Measurements from ENCODE around the gene PHOSPHO1. TPM values are rescaled to one million over a fixed set of nuclear protein-coding genes. Genes with fewer than 3 reads are reported as not detected.
A peak's percentile ranks its signal among the peaks of the same experiment; 100 is the strongest.

The PHOSPHO1 gene
- total and polyA plus RNA-seq, 3 experiments from 2014 or later, result 0.91 TPM; not detected in 2

DNA sequence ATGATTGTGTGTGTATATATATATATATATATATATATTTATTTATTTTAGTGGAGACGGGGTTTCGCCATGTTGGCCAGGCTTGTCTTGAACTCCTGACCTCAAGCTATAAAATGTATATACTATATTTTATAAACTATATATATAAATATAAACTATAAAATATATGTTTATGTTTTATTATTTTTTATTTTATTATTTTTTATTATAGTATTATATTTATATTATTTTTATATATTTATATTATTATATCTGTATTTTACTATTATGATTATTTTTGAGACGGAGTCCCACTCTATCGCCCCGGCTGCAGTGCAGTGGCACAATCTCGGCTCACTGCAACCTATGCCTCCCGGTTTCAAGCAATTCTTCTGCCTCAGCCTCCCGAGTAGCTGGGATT, 10.5 kb upstream of the PHOSPHO1 start:
- Mint-ChIP-seq H3K9me3 (no peaks in the 10 kb centered on the region), H3K4me3 (no peak overlapping the region), H3K27ac (no peak overlapping the region), H3K36me3 (no peaks in the 10 kb centered on the region), H3K4me1 (no peaks in the 10 kb centered on the region), H3K27me3 (peaks cover 8 to 11% of the 10 kb centered on the region in 2 donors)
- Histone ChIP-seq H3K36me3 (ENCODE audit: insufficient read depth, low read length) (no peaks in the 10 kb centered on the region), H3K4me3 (ENCODE audit: low read length) (no peak overlapping the region), H3K4me1 (ENCODE audit: insufficient read depth, low read length) (no peaks in the 10 kb centered on the region), H3K9me3 (ENCODE audit: low read length) (no peaks in the 10 kb centered on the region), H3K27ac (ENCODE audit: low read depth, low read length) (no peak overlapping the region), H3K27me3 (ENCODE audit: insufficient read depth, low read length, poor library complexity, severe bottlenecking) (no peaks in the 10 kb centered on the region)
- DNase-seq, result no peak
- ChIA-PET POLR2A (no interaction called here), CTCF (no interaction called here)

DNA sequence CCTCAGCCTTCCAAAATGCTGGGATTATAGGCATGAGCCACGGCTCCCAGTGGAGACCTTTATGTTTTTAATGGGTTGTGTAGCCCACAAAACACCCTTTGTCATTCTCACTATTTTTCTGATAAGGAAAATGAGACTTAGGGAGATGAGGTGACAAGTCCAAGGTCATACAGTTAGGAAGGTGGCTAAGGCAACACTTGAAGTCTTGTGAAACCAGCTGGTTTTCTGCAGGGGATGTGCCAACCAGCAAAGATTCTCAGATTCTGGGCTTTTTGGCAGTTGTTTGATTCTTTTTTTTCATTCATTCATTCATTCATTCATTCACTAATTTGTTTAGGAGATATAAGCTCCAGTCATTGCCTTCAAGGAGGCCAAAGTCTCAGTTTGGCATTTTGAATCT, 10.0 kb upstream of the PHOSPHO1 start:
- no peaks in the 10 kb centered on the region for H3K4me1 Mint-ChIP-seq
- no peaks in the 10 kb centered on the region for H3K27me3 ChIP-seq (ENCODE audit: insufficient read depth, low read length, poor library complexity, severe bottlenecking)
- DNase-seq, result no peak
- CTCF ChIA-PET, result interaction anchor here (1.2 kb wide), 1 partner anchor 13 kb away, joined by 3 read pairs; no protein-coding TSS in a partner anchor
- no peaks in the 10 kb centered on the region for H3K36me3 Mint-ChIP-seq
- no peaks in the 10 kb centered on the region for H3K9me3 ChIP-seq (ENCODE audit: low read length)
- no peaks in the 10 kb centered on the region for H3K9me3 Mint-ChIP-seq
- no peak overlapping the region for H3K4me3 ChIP-seq (ENCODE audit: low read length)
- no peak overlapping the region for H3K27ac Mint-ChIP-seq
- H3K4me1 ChIP-seq (ENCODE audit: insufficient read depth, low read length), result no peaks in the 10 kb centered on the region
- no peaks in the 10 kb centered on the region for H3K36me3 ChIP-seq (ENCODE audit: insufficient read depth, low read length)
- H3K27me3 Mint-ChIP-seq, result peaks cover 8 to 10% of the 10 kb centered on the region in 2 donors
- POLR2A ChIA-PET, result no interaction called here
- no peak overlapping the region for H3K4me3 Mint-ChIP-seq
- H3K27ac ChIP-seq (ENCODE audit: low read depth, low read length), result no peak overlapping the region

GRCh38 chr17:49239963-49240362, 9.4 kb upstream of the PHOSPHO1 start:
- ChIA-PET POLR2A (no interaction called here), CTCF (interaction anchor here (0.6 to 1.2 kb wide), 2 partner anchors 12 to 59 kb away, joined by 3 read pairs; no protein-coding TSS in a partner anchor)
- H3K9me3 Mint-ChIP-seq, result no peaks in the 10 kb centered on the region
- no peaks in the 10 kb centered on the region for H3K4me1 Mint-ChIP-seq
- H3K27me3 Mint-ChIP-seq, result peaks cover 7 to 8% of the 10 kb centered on the region in 2 donors
- H3K36me3 ChIP-seq (ENCODE audit: insufficient read depth, low read length), result no peaks in the 10 kb centered on the region
- no peaks in the 10 kb centered on the region for H3K9me3 ChIP-seq (ENCODE audit: low read length)
- H3K4me3 Mint-ChIP-seq, result no peak overlapping the region
- H3K27me3 ChIP-seq (ENCODE audit: insufficient read depth, low read length, poor library complexity, severe bottlenecking), result no peaks in the 10 kb centered on the region
- no peak overlapping the region for H3K4me3 ChIP-seq (ENCODE audit: low read length)
- DNase-seq, result no peak
- no peaks in the 10 kb centered on the region for H3K4me1 ChIP-seq (ENCODE audit: insufficient read depth, low read length)
- H3K27ac Mint-ChIP-seq, result no peak overlapping the region
- H3K27ac ChIP-seq (ENCODE audit: low read depth, low read length), result no peak overlapping the region
- H3K36me3 Mint-ChIP-seq, result no peaks in the 10 kb centered on the region

DNA sequence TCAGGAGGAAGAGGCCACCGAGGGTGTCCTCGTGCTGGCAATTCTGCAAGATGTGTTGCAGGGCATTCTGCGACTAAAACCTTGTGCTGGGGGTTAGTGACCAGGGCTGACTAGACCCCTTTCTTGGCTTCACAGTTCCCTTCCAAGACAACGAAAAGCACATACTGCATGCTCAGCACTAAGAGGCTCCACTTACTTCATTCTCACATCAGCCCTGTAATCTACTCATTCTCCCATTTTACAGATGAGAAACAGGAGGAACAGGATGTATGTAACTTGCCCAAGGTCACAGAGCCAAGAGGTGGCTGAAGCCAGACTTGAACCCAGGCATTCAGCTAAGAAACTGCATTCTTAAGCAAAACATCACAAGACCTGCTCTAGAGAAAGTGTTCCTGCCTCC, 5.3 kb upstream of the PHOSPHO1 start:
- Mint-ChIP-seq H3K4me3 (no peak overlapping the region), H3K4me1 (peaks cover 4 to 10% (median 5%) of the 10 kb centered on the region in 3 donors), H3K36me3 (no peaks in the 10 kb centered on the region), H3K27ac (no peak overlapping the region), H3K27me3 (peaks cover 6 to 10% of the 10 kb centered on the region in 2 donors), H3K9me3 (no peaks in the 10 kb centered on the region)
- no peak overlapping the region for H3K4me3 ChIP-seq (ENCODE audit: low read length)
- POLR2A ChIA-PET, result no interaction called here
- no peak for DNase-seq
- no peaks in the 10 kb centered on the region for H3K9me3 ChIP-seq (ENCODE audit: low read length)
- H3K27me3 ChIP-seq (ENCODE audit: insufficient read depth, low read length, poor library complexity, severe bottlenecking), result no peaks in the 10 kb centered on the region
- peaks cover 2% of the 10 kb centered on the region for H3K4me1 ChIP-seq (ENCODE audit: insufficient read depth, low read length)
- H3K27ac ChIP-seq (ENCODE audit: low read depth, low read length), result no peak overlapping the region
- CTCF ChIA-PET, result interaction anchor here (1.4 kb wide), 1 partner anchor 56 kb away, joined by 5 read pairs; no protein-coding TSS in a partner anchor
- no peaks in the 10 kb centered on the region for H3K36me3 ChIP-seq (ENCODE audit: insufficient read depth, low read length)

DNA sequence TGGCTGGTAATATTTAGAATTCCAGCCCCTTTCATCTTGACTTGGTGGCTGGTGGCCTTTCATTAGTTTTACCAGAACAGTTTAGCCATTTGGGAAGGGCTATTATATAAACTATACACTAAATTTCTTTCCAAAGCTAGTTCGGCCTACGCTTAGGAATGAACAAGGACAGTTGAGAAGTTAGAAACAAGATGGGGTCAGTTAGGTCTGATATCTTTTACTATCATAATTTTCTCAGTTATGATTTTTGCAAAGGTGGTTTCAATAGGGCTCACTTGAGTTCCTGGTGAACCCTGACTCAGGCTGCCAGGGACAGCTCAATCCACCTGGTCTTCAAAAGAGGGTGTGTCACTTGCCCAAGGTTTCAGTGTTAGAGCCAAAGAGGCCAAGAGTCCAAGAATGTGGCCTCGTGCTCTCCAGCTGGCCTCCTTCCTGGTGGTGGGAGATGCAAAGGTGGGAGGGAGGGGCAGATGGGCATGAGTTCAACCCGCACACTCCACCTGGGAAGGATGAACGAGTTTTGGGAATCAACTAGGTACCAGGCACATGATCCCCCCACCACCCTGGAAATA, 4.0 kb upstream of the PHOSPHO1 start:
- no peaks in the 10 kb centered on the region for H3K36me3 ChIP-seq (ENCODE audit: insufficient read depth, low read length)
- H3K4me1 ChIP-seq (ENCODE audit: insufficient read depth, low read length), result peaks cover 11% of the 10 kb centered on the region
- H3K27me3 Mint-ChIP-seq, result peaks cover 6 to 10% of the 10 kb centered on the region in 2 donors
- no peaks in the 10 kb centered on the region for H3K27me3 ChIP-seq (ENCODE audit: insufficient read depth, low read length, poor library complexity, severe bottlenecking)
- no peaks in the 10 kb centered on the region for H3K9me3 Mint-ChIP-seq
- no peak overlapping the region for H3K4me3 ChIP-seq (ENCODE audit: low read length)
- H3K27ac ChIP-seq (ENCODE audit: low read depth, low read length), result no peak overlapping the region
- CTCF ChIA-PET, result interaction anchor here (1.4 kb wide), 1 partner anchor 55 kb away, joined by 5 read pairs; no protein-coding TSS in a partner anchor
- H3K36me3 Mint-ChIP-seq, result no peaks in the 10 kb centered on the region
- DNase-seq, result no peak
- POLR2A ChIA-PET, result no interaction called here
- H3K4me1 Mint-ChIP-seq, result peaks cover 5 to 21% (median 7%) of the 10 kb centered on the region in 3 donors
- no peak overlapping the region for H3K4me3 Mint-ChIP-seq
- peak overlapping the region in 2 of 8 donors; percentile 24 to 66 for H3K27ac Mint-ChIP-seq
- no peaks in the 10 kb centered on the region for H3K9me3 ChIP-seq (ENCODE audit: low read length)

GRCh38 chr17:49231563-49231894, 942 bp upstream of the PHOSPHO1 start:
- peak overlapping the region; percentile 91 for H3K4me3 ChIP-seq (ENCODE audit: low read length)
- Mint-ChIP-seq H3K4me1 (peaks cover 12 to 40% (median 17%) of the 10 kb centered on the region in 3 donors), H3K36me3 (no peaks in the 10 kb centered on the region), H3K27ac (peak overlapping the region in 4 of 8 donors; percentile 14 to 78 (median 68)), H3K4me3 (peak overlapping the region; percentile 72 to 95 (median 85)), H3K27me3 (peaks cover 6 to 9% of the 10 kb centered on the region in 2 donors), H3K9me3 (no peaks in the 10 kb centered on the region)
- ChIA-PET CTCF (interaction anchor here (1.0 to 8.3 kb wide), 3 partner anchors 13 to 37 kb away, joined by 3 to 173 read pairs (median 3); no protein-coding TSS in a partner anchor), POLR2A (no interaction called here)
- no peak for DNase-seq
- H3K9me3 ChIP-seq (ENCODE audit: low read length), result no peaks in the 10 kb centered on the region
- H3K27me3 ChIP-seq (ENCODE audit: insufficient read depth, low read length, poor library complexity, severe bottlenecking), result no peaks in the 10 kb centered on the region
- no peaks in the 10 kb centered on the region for H3K36me3 ChIP-seq (ENCODE audit: insufficient read depth, low read length)
- no peak overlapping the region for H3K27ac ChIP-seq (ENCODE audit: low read depth, low read length)
- peaks cover 20% of the 10 kb centered on the region for H3K4me1 ChIP-seq (ENCODE audit: insufficient read depth, low read length)

DNA sequence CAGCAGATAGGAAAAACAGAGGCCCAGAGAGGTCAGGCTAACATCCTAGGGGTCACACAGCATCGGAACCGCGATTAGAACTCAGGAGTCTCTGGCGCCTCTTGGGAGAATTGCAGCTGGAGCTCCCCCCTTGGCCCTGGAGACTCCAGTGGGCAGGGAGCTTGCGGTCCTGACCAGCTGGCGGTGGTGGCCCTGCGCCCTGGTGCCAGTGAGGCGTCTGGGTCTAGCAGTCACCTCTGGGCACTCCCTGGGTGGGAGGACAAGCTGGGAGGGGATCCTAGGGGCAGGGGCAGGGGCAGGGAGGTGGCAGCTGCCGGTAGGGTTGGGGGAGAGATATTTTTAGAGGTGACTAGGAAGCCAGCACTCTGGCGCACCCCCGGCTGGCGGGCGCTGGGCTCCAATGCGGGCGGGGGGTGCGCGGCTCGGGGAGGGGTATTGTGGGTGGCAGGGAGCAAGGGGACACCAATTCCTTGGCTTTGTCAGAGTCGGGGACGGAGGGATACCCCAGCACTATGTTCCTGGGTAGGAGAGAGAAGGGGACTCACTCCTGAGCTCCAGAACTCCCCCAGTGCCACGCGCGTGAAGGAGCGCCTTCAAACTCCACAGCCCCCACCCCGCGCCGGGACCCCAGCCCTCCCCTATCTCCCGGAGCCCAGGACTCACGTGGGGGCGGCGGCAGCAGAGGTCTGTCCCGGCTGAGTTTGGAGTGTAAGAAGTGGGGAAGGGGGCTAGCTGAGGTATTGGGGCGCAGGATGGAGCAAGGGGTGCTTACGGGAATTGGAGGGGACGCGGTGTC, 584 bp downstream of the PHOSPHO1 start:
- POLR2A ChIA-PET, result interaction anchor here (1.0 to 1.7 kb wide), 4 partner anchors 12 to 50 kb away, joined by 3 to 7 read pairs (median 4); no protein-coding TSS in a partner anchor
- H3K4me3 ChIP-seq (ENCODE audit: low read length), result peak overlapping the region; percentile 91
- no peak for DNase-seq

More for the DNA sequence above, 584 bp downstream of the PHOSPHO1 start:
- H3K27ac ChIP-seq (ENCODE audit: low read depth, low read length), result no peak overlapping the region
- peaks cover 6 to 9% of the 10 kb centered on the region in 2 donors for H3K27me3 Mint-ChIP-seq
- no peaks in the 10 kb centered on the region for H3K9me3 ChIP-seq (ENCODE audit: low read length)
- peak overlapping the region; percentile 72 to 95 (median 85) for H3K4me3 Mint-ChIP-seq
- no peaks in the 10 kb centered on the region for H3K36me3 ChIP-seq (ENCODE audit: insufficient read depth, low read length)
- peaks cover 25% of the 10 kb centered on the region for H3K4me1 ChIP-seq (ENCODE audit: insufficient read depth, low read length)
- no peaks in the 10 kb centered on the region for H3K27me3 ChIP-seq (ENCODE audit: insufficient read depth, low read length, poor library complexity, severe bottlenecking)
- no peaks in the 10 kb centered on the region for H3K9me3 Mint-ChIP-seq
- H3K4me1 Mint-ChIP-seq, result peaks cover 12 to 49% (median 17%) of the 10 kb centered on the region in 3 donors
- H3K27ac Mint-ChIP-seq, result peak overlapping the region in 3 of 8 donors; percentile 54 to 85 (median 73)
- CTCF ChIA-PET, result interaction anchor here (1.0 to 8.3 kb wide), 6 partner anchors 17 to 194 kb away, joined by 3 to 173 read pairs (median 64); partner anchors contain the start of genes ABI3 and GNGT2
- no peaks in the 10 kb centered on the region for H3K36me3 Mint-ChIP-seq
